Aorta (tissue), 5 donors: ENCODE results near the gene NDUFAF5. TPM values are rescaled to one million over a fixed set of nuclear protein-coding genes. Genes with fewer than 3 reads are reported as not detected.

Source experiments
- ATAC-seq: fragments of 200-7000 bp; cut with Tn5 transposase; one replicate; pipeline ENCODE4 v1.9.1; 2022; ENCODE audit warnings: moderate library complexity; ENCODE audit not compliant: low FRiP score
- DNase-seq, 2 donors: peaks; one replicate each; pipeline ENCODE4 v3.0.0-alpha.2; 2020
- H3K27ac ChIP-seq, 2 donors: one replicate each; pipeline ENCODE4 v1.5.1; 2013; ENCODE audit warnings: low read length in 2 of 2, mild to moderate bottlenecking in 2 of 2, moderate library complexity in 2 of 2, control low read depth in 1 of 2, inconsistent platforms in 1 of 2, low read depth in 1 of 2
- H3K27me3 ChIP-seq, 2 donors: one replicate each; pipeline ENCODE4 v1.6.1; 2013; ENCODE audit warnings: control low read depth in 1 of 2, low read length in 1 of 2, mild to moderate bottlenecking in 1 of 2, moderate library complexity in 1 of 2; ENCODE audit not compliant: insufficient read depth in 2 of 2, control insufficient read depth in 1 of 2
- H3K36me3 ChIP-seq, 2 donors: one replicate each; pipeline ENCODE4 v1.6.1; 2013; ENCODE audit warnings: control low read depth in 1 of 2, low read length in 1 of 2, mild to moderate bottlenecking in 1 of 2; ENCODE audit not compliant: insufficient read depth in 2 of 2, control insufficient read depth in 1 of 2
- H3K4me1 ChIP-seq, 2 donors: one replicate each; pipeline ENCODE4 v1.6.1; 2013; ENCODE audit warnings: low read length in 2 of 2, control low read depth in 1 of 2, mild to moderate bottlenecking in 1 of 2, moderate library complexity in 1 of 2; ENCODE audit not compliant: insufficient read depth in 2 of 2, control insufficient read depth in 1 of 2
- H3K4me3 ChIP-seq, 2 donors: one replicate each; pipeline ENCODE4 v1.5.1; 2013; ENCODE audit warnings: low read length in 2 of 2, control low read depth in 1 of 2, mild to moderate bottlenecking in 1 of 2
- H3K9me3 ChIP-seq: one replicate; pipeline ENCODE4 v1.6.1; 2013; ENCODE audit warnings: mild to moderate bottlenecking, low read length; ENCODE audit not compliant: control insufficient read depth
- WGBS, 2 donors: extraction: QIAGEN DNeasy Blood & Tissue Kit; methylation state at CpG; one replicate each; pipeline ENCODE4 v1.1.7; 2013; 5-methylcytosine and 5-hydroxymethylcytosine counted together
- intact Hi-C, 2 donors: fragments of 100-400 bp; cut with DNase I; formaldehyde crosslinking; loops; one replicate each; pipeline versions ENCODE4 v1.14.2 to v1.15.0; 2022
- polyA plus RNA-seq, 2 donors: library from polyadenylated mRNA; stranded (reverse); fragments of 200-250 nt; gene quantifications; one replicate each; pipeline ENCODE4 v1.2.3, GENCODE V29; 2013
- total RNA-seq, 2 donors: library from RNA; stranded (reverse); fragmentation: NEBNext Ultra II Directional; extraction: Animal tissue kit (Norgen Biotek cat#: 25700); gene quantifications; one replicate each; pipeline ENCODE4 v1.2.1, GENCODE V29; 2021
- donor health status: healthy with polysubstance abuse.
- donor health status: Bipolar disorder and iron deficiency.
- donor health status: DM: no; HTN: no; CAD: no.
- donor health status: DM: no; HTN: no; CAD: no.
- donor health status: DM: yes; HTN: yes; CAD: no.

Gene NDUFAF5
- total and polyA plus RNA-seq, 4 donors, result 23.5 to 27.0 (median 25.0) TPM

DNA sequence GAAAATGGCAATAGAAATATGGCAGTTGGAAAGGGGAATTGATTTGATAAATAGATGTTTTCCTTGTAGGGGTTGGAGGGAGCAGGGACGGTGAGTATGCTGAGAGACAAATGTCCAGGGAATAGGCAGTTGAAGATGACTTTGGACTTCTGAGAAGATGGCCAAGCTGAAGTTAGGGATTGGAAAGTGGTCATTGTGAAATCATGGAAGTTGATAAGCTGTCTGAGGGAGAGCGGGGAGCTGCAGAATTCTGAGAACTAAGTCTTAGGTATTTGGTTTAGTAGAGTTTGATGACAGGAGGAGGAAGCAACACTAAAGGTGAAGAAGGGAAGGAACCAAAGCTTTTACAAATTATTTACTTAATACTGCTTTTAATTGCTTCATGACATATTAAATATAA is 15.1 kb downstream of the NDUFAF5 start:
- Histone ChIP-seq H3K27ac (peak overlapping the region in 1 of 2 donors; percentile 44), H3K9me3 (no peaks in the 10 kb centered on the region), H3K27me3 (no peaks in the 10 kb centered on the region), H3K4me3 (no peak overlapping the region), H3K36me3 (peaks cover 2 to 3% of the 10 kb centered on the region in 2 donors), H3K4me1 (no peaks in the 10 kb centered on the region)
- whole genome bisulfite sequencing, 2 donors, result 87% methylated on average over 2 of the region's 2 CpGs
- no peak for DNase-seq
- intact Hi-C loops, result no loop called here
- ATAC-seq, result no peak

DNA sequence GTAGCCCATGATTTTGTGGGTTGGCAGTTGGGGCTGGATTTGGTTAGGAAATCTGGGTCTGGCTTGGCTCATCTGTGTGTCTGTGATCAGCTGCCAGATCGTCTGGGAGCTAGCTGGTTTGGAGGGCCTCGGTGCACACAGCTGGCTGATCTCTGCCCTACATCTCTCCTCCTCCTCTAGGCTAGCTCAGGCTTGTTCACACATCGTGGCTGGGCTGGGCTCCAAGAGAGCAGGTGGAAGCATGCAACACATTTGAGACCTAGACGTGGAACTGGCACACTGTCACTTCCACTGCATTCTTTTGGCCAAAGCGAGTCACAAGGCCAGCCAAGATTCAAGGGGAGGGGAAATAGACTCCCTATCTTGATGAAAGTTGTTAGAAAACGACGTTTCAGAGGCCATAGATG is 15.9 kb downstream of the NDUFAF5 start:
- WGBS, 2 donors, result 3 to 4% methylated on average over 7 of the region's 7 CpGs
- Histone ChIP-seq H3K4me1 (no peaks in the 10 kb centered on the region), H3K27ac (no peak overlapping the region), H3K36me3 (peaks cover 2 to 3% of the 10 kb centered on the region in 2 donors), H3K27me3 (no peaks in the 10 kb centered on the region), H3K4me3 (no peak overlapping the region), H3K9me3 (no peaks in the 10 kb centered on the region)
- DNase-seq (peak; percentile 84 to 86), ATAC-seq (peak; percentile 74)
- intact Hi-C loops, result no loop called here

DNA sequence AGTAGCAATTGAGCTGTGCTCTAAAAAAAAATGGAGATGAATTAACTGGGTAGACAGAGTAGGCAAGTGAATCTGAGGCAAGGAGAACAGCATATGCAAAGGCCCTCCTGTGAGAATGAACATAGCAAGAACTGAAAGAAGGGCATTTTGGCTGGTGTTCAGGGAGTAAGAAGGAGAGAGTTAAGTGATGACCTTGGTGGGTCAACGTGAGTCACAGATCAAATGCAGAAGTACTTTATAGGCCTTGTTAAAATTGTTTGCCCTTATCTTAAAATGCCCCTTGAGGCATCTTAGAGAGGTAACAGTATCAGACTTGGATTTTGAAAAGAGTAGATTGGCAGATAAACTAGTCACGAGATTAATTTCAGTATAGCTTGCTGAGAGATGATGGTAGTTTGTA is 24.5 kb downstream of the NDUFAF5 start:
- Histone ChIP-seq H3K9me3 (no peaks in the 10 kb centered on the region), H3K4me3 (no peak overlapping the region), H3K4me1 (no peaks in the 10 kb centered on the region), H3K27ac (no peak overlapping the region), H3K36me3 (peaks cover 16 to 18% of the 10 kb centered on the region in 2 donors), H3K27me3 (no peaks in the 10 kb centered on the region)
- WGBS, 2 donors, result 91 to 93% methylated on average over 2 of the region's 2 CpGs
- intact Hi-C loops, result no loop called here
- ATAC-seq (no peak), DNase-seq (no peak)

DNA sequence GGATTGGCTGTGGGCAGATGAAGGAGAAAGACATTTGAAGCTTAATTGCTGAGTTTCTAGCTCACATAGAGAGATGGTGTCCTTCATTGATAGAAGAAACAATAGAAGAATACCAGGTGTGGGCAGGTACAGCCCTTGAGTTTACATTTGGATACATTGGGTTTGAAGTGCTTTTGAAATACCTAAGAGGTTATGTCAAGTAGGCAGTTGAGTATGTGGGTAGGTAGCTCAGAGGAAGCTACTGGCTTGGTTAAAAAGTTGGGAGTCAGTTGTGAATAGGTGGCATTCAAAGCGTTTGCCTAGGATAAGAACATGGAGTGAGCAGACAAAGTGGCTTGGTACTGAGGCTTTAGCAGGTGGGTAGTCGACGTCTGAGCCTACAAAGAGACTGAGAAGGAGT is 25.0 kb downstream of the NDUFAF5 start:
- no peak overlapping the region for H3K4me3 ChIP-seq
- H3K27ac ChIP-seq, result no peak overlapping the region
- H3K4me1 ChIP-seq, result no peaks in the 10 kb centered on the region
- peaks cover 16 to 20% of the 10 kb centered on the region in 2 donors for H3K36me3 ChIP-seq
- WGBS, 2 donors, result 92 to 94% methylated on average over 3 of the region's 3 CpGs
- no peak for ATAC-seq
- intact Hi-C loops, result no loop called here
- no peaks in the 10 kb centered on the region for H3K27me3 ChIP-seq
- no peak for DNase-seq
- no peaks in the 10 kb centered on the region for H3K9me3 ChIP-seq

DNA sequence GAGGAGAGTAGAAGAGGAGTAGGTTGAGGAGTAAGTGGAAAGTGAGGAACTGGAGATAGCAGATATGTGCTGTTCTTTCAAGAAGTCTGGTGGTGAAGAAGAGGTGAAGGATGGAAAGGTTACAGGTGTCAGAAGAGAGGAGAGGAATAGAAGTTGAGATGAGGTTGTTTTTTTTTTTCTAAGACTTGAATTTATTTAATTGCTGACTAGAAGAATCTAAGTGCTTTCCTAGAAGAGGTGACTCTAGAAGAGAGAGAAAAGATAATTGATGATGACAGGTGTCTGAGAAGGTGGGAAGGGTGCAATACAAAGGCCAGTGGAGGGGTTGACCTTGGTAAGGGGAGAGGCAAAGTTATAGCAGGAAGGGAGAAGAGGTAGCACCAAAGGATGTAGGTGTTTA is 25.6 kb downstream of the NDUFAF5 start:
- ATAC-seq (no peak), DNase-seq (no peak)
- Histone ChIP-seq H3K36me3 (peaks cover 18 to 20% of the 10 kb centered on the region in 2 donors), H3K27me3 (no peaks in the 10 kb centered on the region), H3K27ac (no peak overlapping the region), H3K9me3 (no peaks in the 10 kb centered on the region), H3K4me3 (no peak overlapping the region), H3K4me1 (no peaks in the 10 kb centered on the region)
- intact Hi-C loops, result no loop called here

DNA sequence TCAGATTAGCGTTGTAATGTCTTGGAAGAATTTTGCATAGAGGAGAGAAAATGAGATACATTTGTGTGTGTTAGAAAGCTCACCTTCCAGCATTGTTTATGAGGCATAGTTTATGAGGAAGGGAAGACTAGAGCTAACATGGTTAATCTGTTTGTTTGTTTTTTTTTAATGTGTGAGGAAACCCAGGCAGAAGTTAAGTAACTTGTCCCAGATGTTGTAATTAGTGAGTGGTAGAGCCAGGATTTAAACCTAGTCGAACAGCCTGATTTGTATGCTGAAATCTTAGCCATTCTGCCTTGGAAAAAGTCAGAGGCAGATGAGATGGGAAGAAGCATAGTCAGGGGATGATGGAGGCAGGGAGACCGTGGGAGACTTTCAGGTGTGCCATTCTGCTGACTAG is 29.1 kb downstream of the NDUFAF5 start:
- H3K27me3 ChIP-seq, result no peaks in the 10 kb centered on the region
- H3K36me3 ChIP-seq, result peaks cover 17 to 18% of the 10 kb centered on the region in 2 donors
- H3K27ac ChIP-seq, result no peak overlapping the region
- no peaks in the 10 kb centered on the region for H3K4me1 ChIP-seq
- H3K4me3 ChIP-seq, result no peak overlapping the region
- 50 to 67% methylated on average over 3 of the region's 3 CpGs for WGBS, 2 donors
- no peaks in the 10 kb centered on the region for H3K9me3 ChIP-seq
- no peak for ATAC-seq
- intact Hi-C loops, result no loop called here
- no peak for DNase-seq

DNA sequence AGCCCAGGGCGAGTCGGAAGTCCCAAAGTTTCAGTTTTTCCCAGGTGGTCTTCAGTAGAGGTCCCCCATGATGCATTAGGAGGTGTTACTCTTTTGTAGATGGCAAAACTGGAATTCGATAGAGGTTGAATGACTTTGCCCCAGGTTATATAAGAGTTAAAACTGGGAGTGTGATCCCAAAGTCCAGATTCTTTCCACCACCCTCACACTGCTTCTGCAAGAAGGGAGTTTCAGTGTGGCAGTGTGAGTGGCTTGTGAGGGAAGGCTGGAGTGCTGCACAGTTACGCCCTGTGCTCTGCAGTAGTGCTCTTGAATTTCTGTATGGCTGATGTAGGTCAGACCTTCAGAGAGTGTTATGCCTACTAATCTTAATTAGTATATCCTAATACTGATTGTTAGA is 29.8 kb downstream of the NDUFAF5 start:
- intact Hi-C loops, result no loop called here
- H3K27me3 ChIP-seq, result no peaks in the 10 kb centered on the region
- H3K9me3 ChIP-seq, result no peaks in the 10 kb centered on the region
- ATAC-seq (no peak), DNase-seq (no peak)
- H3K4me1 ChIP-seq, result no peaks in the 10 kb centered on the region
- H3K4me3 ChIP-seq, result no peak overlapping the region
- H3K27ac ChIP-seq, result no peak overlapping the region
- WGBS, 2 donors, result 81 to 84% methylated on average over 4 of the region's 4 CpGs
- H3K36me3 ChIP-seq, result peaks cover 10 to 14% of the 10 kb centered on the region in 2 donors

DNA sequence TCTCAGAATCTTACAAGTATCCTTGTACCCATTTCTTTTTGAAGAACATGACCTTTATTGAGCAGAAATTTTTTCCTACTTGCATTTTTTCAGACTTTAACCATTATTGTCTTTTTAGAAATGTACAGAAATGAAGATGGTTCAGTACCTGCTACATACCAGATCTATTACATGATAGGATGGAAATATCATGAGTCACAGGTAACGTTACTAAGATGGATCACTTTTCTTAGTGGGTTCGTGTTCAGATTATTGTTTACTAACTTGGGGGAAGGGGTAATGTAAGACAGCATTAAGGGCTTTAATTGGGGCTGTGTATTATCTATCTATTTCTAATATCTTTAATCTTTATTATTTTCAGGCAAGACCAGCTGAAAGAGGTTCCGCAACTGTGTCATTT is 31.9 kb downstream of the NDUFAF5 start:
- Histone ChIP-seq H3K9me3 (peaks cover 1% of the 10 kb centered on the region), H3K4me1 (no peaks in the 10 kb centered on the region), H3K27me3 (no peaks in the 10 kb centered on the region), H3K27ac (no peak overlapping the region), H3K36me3 (peaks cover 3 to 6% of the 10 kb centered on the region in 2 donors), H3K4me3 (no peak overlapping the region)
- ATAC-seq (no peak), DNase-seq (no peak)
- WGBS, 2 donors, result 74 to 77% methylated on average over 3 of the region's 3 CpGs
- intact Hi-C loops, result no loop called here

DNA sequence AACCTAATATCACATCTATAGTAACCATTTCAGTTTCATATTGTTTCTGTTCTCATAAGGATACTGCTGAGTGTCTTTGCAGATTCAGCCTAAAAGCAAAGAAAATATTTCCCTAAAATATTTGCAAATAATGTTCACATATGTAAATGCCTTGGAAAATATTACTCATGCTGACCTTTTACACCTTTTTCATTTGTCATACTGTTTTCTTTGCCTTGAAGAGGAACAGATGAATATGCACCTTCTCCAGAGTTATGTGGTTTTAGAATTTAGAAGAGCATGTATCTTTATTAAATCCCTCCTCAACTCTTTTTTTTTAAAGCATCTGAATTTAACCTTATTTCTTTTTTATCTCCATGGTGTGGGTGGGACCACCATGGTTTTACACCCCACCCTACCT is 32.5 kb downstream of the NDUFAF5 start:
- peaks cover 1% of the 10 kb centered on the region for H3K9me3 ChIP-seq
- no peaks in the 10 kb centered on the region for H3K27me3 ChIP-seq
- H3K27ac ChIP-seq, result no peak overlapping the region
- H3K36me3 ChIP-seq, result peaks cover 3 to 6% of the 10 kb centered on the region in 2 donors
- H3K4me3 ChIP-seq, result no peak overlapping the region
- intact Hi-C loops, result no loop called here
- ATAC-seq, result no peak
- H3K4me1 ChIP-seq, result no peaks in the 10 kb centered on the region
- DNase-seq, result no peak
